HEK293 (cell line): ENCODE results near the gene TUBGCP6.

Experiments
- CTCF ChIA-PET: fragments of 350-600 bp; formaldehyde crosslinking; extraction: SDS; loops from one replicate; lab custom pipeline; 2021; ENCODE audit warnings: antibody characterized with exemption; lab: Yijun Ruan, JAX
- POLR2A ChIA-PET: fragments of 300-600 bp; formaldehyde crosslinking; extraction: SDS; loops from one replicate; lab custom pipeline; 2020; ENCODE audit warnings: antibody characterized with exemption, inconsistent platforms; lab: Yijun Ruan, JAX
- H3K27ac ChIP-seq: fragments of 200-500 bp; sonication (Bioruptor generic); 2 replicates; pipeline ENCODE4 v1.5.1; 2014; ENCODE audit warnings: low read depth, low read length, control low read depth, inconsistent platforms; ENCODE audit errors: extremely low read depth
- H3K36me3 ChIP-seq, 2 experiments: fragments of 200-500 bp in 1 of 2; sonication (Bioruptor generic) in 1 of 2; 1 replicate in 1 of 2; 2 replicates in 1 of 2; pipeline ENCODE4 v1.5.1; 2014 to 2017; ENCODE audit warnings: inconsistent platforms in 2 of 2, low read length in 2 of 2; ENCODE audit not compliant: control insufficient read depth in 2 of 2, insufficient read depth in 1 of 2
- H3K4me1 ChIP-seq: fragments of 200-500 bp; sonication (Bioruptor generic); 2 replicates; pipeline ENCODE4 v1.5.1; 2014; ENCODE audit warnings: mild to moderate bottlenecking, low read length, inconsistent platforms; ENCODE audit not compliant: control insufficient read depth, insufficient read depth
- H3K4me3 ChIP-seq: 2 replicates; pipeline ENCODE4 v1.5.1; 2011; ENCODE audit warnings: low read depth, mild to moderate bottlenecking, control low read depth, low read length, moderate library complexity
- H3K9me3 ChIP-seq: fragments of 200-500 bp; sonication (Bioruptor generic); 2 replicates; pipeline ENCODE4 v1.5.1; 2014; ENCODE audit warnings: low read depth, low read length, inconsistent platforms; ENCODE audit not compliant: control insufficient read depth, insufficient read depth
- BCL11A ChIP-seq: fragments of 450-650 bp; formaldehyde crosslinking; IDR thresholded peaks from 2 replicates; pipeline ENCODE4 v1.5.1; 2016; ENCODE audit warnings: low read depth, missing biosample characterization, missing genetic modification characterization
- BCL11B ChIP-seq: fragments of 450-650 bp; formaldehyde crosslinking; IDR thresholded peaks from 2 replicates; pipeline ENCODE4 v1.5.1; 2016; ENCODE audit warnings: low read depth, missing biosample characterization, missing genetic modification characterization
- GLIS2 ChIP-seq: fragments of 450-650 bp; formaldehyde crosslinking; IDR thresholded peaks from 2 replicates; pipeline ENCODE4 v1.5.1; 2016; ENCODE audit warnings: missing biosample characterization, missing genetic modification characterization
- KLF10 ChIP-seq: fragments of 450-650 bp; IDR thresholded peaks from 2 replicates; pipeline ENCODE4 v1.5.1; 2018; ENCODE audit warnings: missing biosample characterization, mild to moderate bottlenecking, missing genetic modification characterization
- KLF8 ChIP-seq: fragments of 450-650 bp; formaldehyde crosslinking; IDR thresholded peaks from 2 replicates; pipeline ENCODE4 v1.5.1; 2016; ENCODE audit warnings: missing biosample characterization, missing genetic modification characterization
- OVOL3 ChIP-seq: fragments of 450-650 bp; formaldehyde crosslinking; IDR thresholded peaks from 2 replicates; pipeline ENCODE4 v1.5.1; 2016; ENCODE audit warnings: missing biosample characterization, missing genetic modification characterization
- PATZ1 ChIP-seq: fragments of 450-650 bp; formaldehyde crosslinking; IDR thresholded peaks from 2 replicates; pipeline ENCODE4 v1.5.1; 2016; ENCODE audit warnings: missing biosample characterization, missing genetic modification characterization
- PRDM4 ChIP-seq: fragments of 450-650 bp; formaldehyde crosslinking; IDR thresholded peaks from 2 replicates; pipeline ENCODE4 v1.5.1; 2017; ENCODE audit warnings: missing biosample characterization, missing genetic modification characterization
- RBAK ChIP-seq: fragments of 450-650 bp; formaldehyde crosslinking; IDR thresholded peaks from 2 replicates; pipeline ENCODE4 v1.5.1; 2016; ENCODE audit warnings: missing biosample characterization, missing genetic modification characterization
- SCRT2 ChIP-seq: fragments of 450-650 bp; formaldehyde crosslinking; IDR thresholded peaks from 2 replicates; pipeline ENCODE4 v1.5.1; 2016; ENCODE audit warnings: missing biosample characterization, missing genetic modification characterization
- ZBTB10 ChIP-seq: fragments of 450-650 bp; formaldehyde crosslinking; IDR thresholded peaks from 2 replicates; pipeline ENCODE4 v1.5.1; 2016; ENCODE audit warnings: missing biosample characterization, missing genetic modification characterization
- ZBTB26 ChIP-seq: fragments of 450-650 bp; formaldehyde crosslinking; optimal IDR thresholded peaks from 2 replicates; pipeline ENCODE3; 2016; ENCODE audit warnings: missing biosample characterization, mild to moderate bottlenecking, missing genetic modification characterization
- ZFP3 ChIP-seq: fragments of 450-650 bp; formaldehyde crosslinking; IDR thresholded peaks from 2 replicates; pipeline ENCODE4 v1.5.1; 2016; ENCODE audit warnings: low read depth, missing biosample characterization, missing genetic modification characterization
- ZIC2 ChIP-seq: fragments of 450-650 bp; formaldehyde crosslinking; IDR thresholded peaks from 2 replicates; pipeline ENCODE4 v1.5.1; 2016; ENCODE audit warnings: missing biosample characterization, missing genetic modification characterization
- ZNF132 ChIP-seq: fragments of 450-650 bp; formaldehyde crosslinking; IDR thresholded peaks from 2 replicates; pipeline ENCODE4 v1.5.1; 2017; ENCODE audit warnings: missing biosample characterization, missing genetic modification characterization, borderline replicate concordance
- ZNF292 ChIP-seq: fragments of 450-650 bp; formaldehyde crosslinking; IDR thresholded peaks from 2 replicates; pipeline ENCODE4 v1.5.1; 2016; ENCODE audit warnings: low read depth, missing biosample characterization, missing genetic modification characterization, borderline replicate concordance
- ZNF335 ChIP-seq: fragments of 450-650 bp; formaldehyde crosslinking; conservative IDR thresholded peaks from 2 replicates; pipeline ENCODE4 v1.5.1; 2016; ENCODE audit warnings: missing biosample characterization, missing genetic modification characterization
- ZNF341 ChIP-seq: fragments of 450-650 bp; formaldehyde crosslinking; IDR thresholded peaks from 2 replicates; pipeline ENCODE4; 2016; ENCODE audit warnings: low read depth, missing biosample characterization, missing genetic modification characterization
- ZNF473 ChIP-seq: fragments of 450-650 bp; formaldehyde crosslinking; IDR thresholded peaks from 2 replicates; pipeline ENCODE4 v1.5.1; 2017; ENCODE audit warnings: missing biosample characterization, missing genetic modification characterization
- ZNF488 ChIP-seq: fragments of 450-650 bp; formaldehyde crosslinking; IDR thresholded peaks from 2 replicates; pipeline ENCODE4 v1.5.1; 2016; ENCODE audit warnings: missing biosample characterization, missing genetic modification characterization
- ZNF529 ChIP-seq: fragments of 450-650 bp; formaldehyde crosslinking; IDR thresholded peaks from 2 replicates; pipeline ENCODE4 v1.5.1; 2017; ENCODE audit warnings: missing genetic modification characterization, missing biosample characterization; ENCODE audit not compliant: insufficient replicate concordance
- ZNF629 ChIP-seq: fragments of 450-650 bp; formaldehyde crosslinking; IDR thresholded peaks from 2 replicates; pipeline ENCODE4 v1.5.1; 2017; ENCODE audit warnings: missing biosample characterization, missing genetic modification characterization
- ZNF639 ChIP-seq: fragments of 450-650 bp; formaldehyde crosslinking; IDR thresholded peaks from 2 replicates; pipeline ENCODE4 v1.5.1; 2016; ENCODE audit warnings: missing biosample characterization, missing genetic modification characterization
- ZNF654 ChIP-seq: fragments of 450-650 bp; formaldehyde crosslinking; IDR thresholded peaks from 2 replicates; pipeline ENCODE4 v1.5.1; 2016; ENCODE audit warnings: low read depth, missing biosample characterization, missing genetic modification characterization
- ZNF701 ChIP-seq: fragments of 450-650 bp; formaldehyde crosslinking; IDR thresholded peaks from 2 replicates; pipeline ENCODE4 v1.5.1; 2016; ENCODE audit warnings: missing biosample characterization, missing genetic modification characterization
- ZNF76 ChIP-seq: fragments of 450-650 bp; formaldehyde crosslinking; IDR thresholded peaks from 2 replicates; pipeline ENCODE4; 2016; ENCODE audit warnings: low read depth, missing biosample characterization, missing genetic modification characterization, borderline replicate concordance
- ZNF791 ChIP-seq: fragments of 450-650 bp; formaldehyde crosslinking; IDR thresholded peaks from 2 replicates; pipeline ENCODE4 v1.5.1; 2016; ENCODE audit warnings: missing biosample characterization, missing genetic modification characterization
- ZSCAN16 ChIP-seq: fragments of 450-650 bp; formaldehyde crosslinking; IDR thresholded peaks from 2 replicates; pipeline ENCODE4 v1.5.1; 2016; ENCODE audit warnings: missing biosample characterization, missing genetic modification characterization

The TUBGCP6 gene

GRCh38 chr22:50186181-50186714 lies 58.6 kb downstream of the TUBGCP6 start:
- Histone ChIP-seq H3K4me3 (peak overlapping the region; percentile 81), H3K27ac (peak overlapping the region; percentile 78), H3K36me3 (peaks cover 0 to 13% of the 10 kb centered on the region in 2 experiments; a peak in 1 of 3 replicates), H3K9me3 (no peaks in the 10 kb centered on the region), H3K4me1 (peaks cover 30% of the 10 kb centered on the region)
- CTCF ChIA-PET = no interaction called here
- no peak for TF ChIP-seq ZNF529 (tag by site-specific recombination)
- TF ChIP-seq ZNF791 (tag by site-specific recombination) = no peak
- TF ChIP-seq OVOL3 (tag by site-specific recombination) = no peak
- TF ChIP-seq PRDM4 (tag by site-specific recombination) = no peak
- no peak for TF ChIP-seq ZNF132 (tag by site-specific recombination)
- 0 out of 2 replicates have a peak, but pooled peaks have one; percentile 28 for TF ChIP-seq BCL11B (tag by site-specific recombination)
- TF ChIP-seq BCL11A (tag by site-specific recombination) = 0 out of 2 replicates have a peak, but pooled peaks have one; percentile 42
- no peak for TF ChIP-seq ZNF488 (tag by site-specific recombination)
- no peak for TF ChIP-seq ZNF701
- TF ChIP-seq PATZ1 = peak; percentile 53; the same call in 1 of the 2 replicates
- TF ChIP-seq ZNF629 (tag by site-specific recombination) = no peak
- TF ChIP-seq RBAK (tag by site-specific recombination) = no peak
- no peak; the same call in none of the 2 replicates for TF ChIP-seq ZBTB10
- TF ChIP-seq ZNF341 (tag by site-specific recombination) = no peak
- no peak for TF ChIP-seq SCRT2 (tag by site-specific recombination)
- TF ChIP-seq ZFP3 (tag by site-specific recombination) = no peak
- no peak for TF ChIP-seq ZSCAN16 (tag by site-specific recombination)
- TF ChIP-seq GLIS2 = peak; percentile 68; the same call in 1 of the 2 replicates
- TF ChIP-seq ZIC2 (tag by site-specific recombination) = 0 out of 2 replicates have a peak, but pooled peaks have one; percentile 46
- no peak for TF ChIP-seq KLF10 (tag by site-specific recombination)
- TF ChIP-seq ZNF335 = peak; percentile 83
- no peak for TF ChIP-seq ZNF654 (tag by site-specific recombination)
- TF ChIP-seq ZBTB26 = peak; percentile 36
- no peak; the same call in 1 of the 2 replicates for TF ChIP-seq ZNF76 (tag by site-specific recombination)
- TF ChIP-seq KLF8 (tag by site-specific recombination) = no peak
- TF ChIP-seq ZNF473 (tag by site-specific recombination) = no peak
- no peak for TF ChIP-seq ZNF292 (tag by site-specific recombination)
- TF ChIP-seq ZNF639 = no peak
- POLR2A ChIA-PET = no interaction called here
